ENCODE results near the gene DACT1. TPM values are rescaled to one million over a fixed set of nuclear protein-coding genes. Genes with fewer than 3 reads are reported as not detected.

DACT1 gene
- total RNA-seq, 2 donors from 2014 or later: 0.42 to 4.2 TPM

DNA sequence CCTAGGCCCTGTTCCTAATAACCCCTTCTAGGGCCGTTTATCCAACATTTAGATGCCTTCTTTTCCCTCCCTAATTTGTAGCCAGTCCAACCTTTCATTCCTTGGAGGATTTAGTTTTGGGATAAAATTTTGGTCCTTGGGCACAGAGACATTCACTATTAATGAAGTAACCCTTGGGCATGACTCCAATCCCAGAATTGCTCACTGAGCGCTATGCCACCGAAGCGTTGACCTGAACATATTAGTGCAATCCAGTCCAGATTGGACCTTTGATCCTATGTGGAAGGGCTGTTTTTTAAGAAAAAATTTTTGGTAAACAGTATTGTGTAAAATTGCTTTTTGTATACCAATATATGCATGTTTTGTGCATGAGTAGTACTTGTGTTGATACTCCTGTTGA lies 10.0 kb downstream of the DACT1 start:
- H3K27ac ChIP-seq (ENCODE audit: low read depth, low read length): no peak overlapping the region

DNA sequence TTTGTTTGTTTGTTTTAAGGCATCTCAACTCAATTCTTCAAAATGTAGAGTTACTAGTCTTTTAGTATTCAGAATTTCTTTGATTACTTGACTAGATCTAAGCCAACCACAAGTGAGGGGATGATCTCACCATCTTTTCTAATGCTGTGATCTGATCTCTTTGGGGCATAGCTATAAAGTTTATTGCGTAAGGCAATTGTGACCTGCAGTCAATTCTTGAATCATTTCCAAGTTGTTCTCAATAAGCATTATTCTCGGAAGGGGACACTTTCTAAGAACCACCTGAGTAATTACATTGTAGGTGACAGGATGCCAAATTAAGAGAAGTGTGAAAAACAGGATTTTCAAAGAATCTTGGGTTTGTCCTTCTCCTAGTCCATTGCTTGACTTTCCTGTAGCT lies 13.1 kb downstream of the DACT1 start:
- Histone ChIP-seq H3K27ac (ENCODE audit: low read depth, low read length) (no peak overlapping the region), H3K4me1 (ENCODE audit: control insufficient read depth, insufficient read depth, low read length) (no peaks in the 10 kb centered on the region), H3K9me3 (ENCODE audit: control insufficient read depth, low read length) (no peaks in the 10 kb centered on the region), H3K27me3 (ENCODE audit: control insufficient read depth, insufficient read depth, low read length, poor library complexity, severe bottlenecking) (no peaks in the 10 kb centered on the region), H3K4me3 (ENCODE audit: low read length) (no peak overlapping the region), H3K9ac (ENCODE audit: extremely low read depth, low read length, poor library complexity, severe bottlenecking) (no peak overlapping the region), H3K36me3 (ENCODE audit: control insufficient read depth, insufficient read depth, low read length) (peaks cover 14% of the 10 kb centered on the region)
- Mint-ChIP-seq H3K36me3 (ENCODE audit: low read depth) (peaks cover 8% of the 10 kb centered on the region), H3K4me1 (no peaks in the 10 kb centered on the region), H3K9me3 (no peaks in the 10 kb centered on the region), H3K27me3 (ENCODE audit: insufficient read depth) (peaks cover 2% of the 10 kb centered on the region), H3K27ac (no peak overlapping the region), H3K4me3 (no peak overlapping the region)
- no peak for TF ChIP-seq CTCF (conservative IDR thresholded peaks at IDR 0.05)
- DNase-seq: no peak
- WGBS, 2 experiments (ENCODE audit: insufficient coverage in 1 of 2, insufficient read length in 1 of 2): 93 to 94% methylated on average over 2 of the region's 2 CpGs

More for the DNA sequence above, 10.0 kb downstream of the DACT1 start:
- Histone ChIP-seq H3K9me3 (ENCODE audit: control insufficient read depth, low read length) (no peaks in the 10 kb centered on the region), H3K36me3 (ENCODE audit: control insufficient read depth, insufficient read depth, low read length) (peaks cover 30% of the 10 kb centered on the region), H3K4me3 (ENCODE audit: low read length) (no peak overlapping the region), H3K4me1 (ENCODE audit: control insufficient read depth, insufficient read depth, low read length) (no peaks in the 10 kb centered on the region), H3K9ac (ENCODE audit: extremely low read depth, low read length, poor library complexity, severe bottlenecking) (no peak overlapping the region), H3K27me3 (ENCODE audit: control insufficient read depth, insufficient read depth, low read length, poor library complexity, severe bottlenecking) (no peaks in the 10 kb centered on the region)
- no peak overlapping the region for H3K27ac Mint-ChIP-seq
- no peak overlapping the region for H3K4me3 Mint-ChIP-seq
- H3K4me1 Mint-ChIP-seq: no peaks in the 10 kb centered on the region
- 91 to 97% methylated on average over 3 to 4 of the region's 4 CpGs for WGBS, 2 experiments (ENCODE audit: insufficient coverage in 1 of 2, insufficient read length in 1 of 2)
- H3K36me3 Mint-ChIP-seq (ENCODE audit: low read depth): peaks cover 20% of the 10 kb centered on the region
- DNase-seq: no peak
- peaks cover 2% of the 10 kb centered on the region for H3K27me3 Mint-ChIP-seq (ENCODE audit: insufficient read depth)
- no peak for TF ChIP-seq CTCF (conservative IDR thresholded peaks at IDR 0.05)
- H3K9me3 Mint-ChIP-seq: no peaks in the 10 kb centered on the region

- Histone ChIP-seq H3K4me1 (ENCODE audit: control insufficient read depth, insufficient read depth, low read length) (no peaks in the 10 kb centered on the region), H3K36me3 (ENCODE audit: control insufficient read depth, insufficient read depth, low read length) (no peaks in the 10 kb centered on the region), H3K4me3 (ENCODE audit: low read length) (no peak overlapping the region), H3K27me3 (ENCODE audit: control insufficient read depth, insufficient read depth, low read length, poor library complexity, severe bottlenecking) (no peaks in the 10 kb centered on the region), H3K9ac (ENCODE audit: extremely low read depth, low read length, poor library complexity, severe bottlenecking) (no peak overlapping the region), H3K9me3 (ENCODE audit: control insufficient read depth, low read length) (no peaks in the 10 kb centered on the region), H3K27ac (ENCODE audit: low read depth, low read length) (no peak overlapping the region)
- no peak for DNase-seq
- Mint-ChIP-seq H3K9me3 (no peaks in the 10 kb centered on the region), H3K4me3 (no peak overlapping the region), H3K27ac (no peak overlapping the region), H3K27me3 (ENCODE audit: insufficient read depth) (peaks cover 2% of the 10 kb centered on the region), H3K4me1 (peaks cover 4% of the 10 kb centered on the region), H3K36me3 (ENCODE audit: low read depth) (no peaks in the 10 kb centered on the region)
- no peak for TF ChIP-seq CTCF (conservative IDR thresholded peaks at IDR 0.05)
- WGBS, 2 experiments (ENCODE audit: insufficient coverage in 1 of 2, insufficient read length in 1 of 2): 58% methylated on average over 2 of the region's 3 CpGs; no CpG with 5 or more reads in 1 of the 2 experiments
Observed at GRCh38 chr14:58656671-58657411, 19.1 kb downstream of the DACT1 start.

Measured in endodermal cell (in vitro differentiated cells).